HepG2 (cell line): ENCODE results near the gene EPN2. TPM values are rescaled to one million over a fixed set of nuclear protein-coding genes. Genes with fewer than 3 reads are reported as not detected.

ENCODE experiments used
- ARNT2 ChIP-seq: sonication (generic); formaldehyde crosslinking; IDR thresholded peaks from 2 replicates; pipeline ENCODE4 v1.8.0; 2022; ENCODE audit warnings: mild to moderate bottlenecking, low read depth, missing genetic modification reagents, moderate library complexity
- CHCHD3 ChIP-seq: sonication (generic); formaldehyde crosslinking; IDR thresholded peaks from 2 replicates; pipeline ENCODE4 v1.8.0; 2022; ENCODE audit warnings: mild to moderate bottlenecking, missing genetic modification reagents, moderate library complexity
- GABPA ChIP-seq, 2 experiments: IDR thresholded peaks; 2 replicates each; pipeline ENCODE4 v1.6.1; 2011 to 2016; ENCODE audit warnings: low read depth in 2 of 2, low read length in 1 of 2, missing biosample characterization in 1 of 2, missing genetic modification characterization in 1 of 2
- JUND ChIP-seq: sonication (generic); formaldehyde crosslinking; IDR thresholded peaks from 2 replicates; pipeline ENCODE4 v1.8.0; 2022; ENCODE audit warnings: mild to moderate bottlenecking, missing genetic modification reagents
- MYNN ChIP-seq: sonication (generic); formaldehyde crosslinking; IDR thresholded peaks from 2 replicates; pipeline ENCODE4 v1.4.0; 2020; ENCODE audit warnings: mild to moderate bottlenecking, low read depth, missing genetic modification reagents
- PREB ChIP-seq: sonication (generic); formaldehyde crosslinking; IDR thresholded peaks from 2 replicates; pipeline ENCODE4 v1.4.0; 2020; ENCODE audit warnings: missing genetic modification reagents
- SMARCE1 ChIP-seq: fragments of 450-650 bp; IDR thresholded peaks from 2 replicates; pipeline ENCODE4 v1.6.1; 2017; ENCODE audit warnings: borderline replicate concordance
- SRSF4 ChIP-seq: fragments of 200-400 bp; formaldehyde crosslinking; IDR thresholded peaks from one replicate; pipeline ENCODE4 v1.6.1; 2018; ENCODE audit warnings: mild to moderate bottlenecking, low read depth, low read length, moderate library complexity; ENCODE audit not compliant: poor library complexity, severe bottlenecking
- TARDBP ChIP-seq: sonication (generic); formaldehyde crosslinking; IDR thresholded peaks from 2 replicates; pipeline ENCODE4 v1.8.0; 2022; ENCODE audit warnings: mild to moderate bottlenecking, missing genetic modification reagents
- ZBTB20 ChIP-seq: sonication (generic); formaldehyde crosslinking; IDR thresholded peaks from 2 replicates; pipeline ENCODE4 v1.8.1; 2023; ENCODE audit warnings: missing genetic modification reagents, low read depth, mild to moderate bottlenecking, borderline replicate concordance
- ZNF232 ChIP-seq: sonication (generic); formaldehyde crosslinking; IDR thresholded peaks from 2 replicates; pipeline ENCODE4 v1.4.0; 2020; ENCODE audit warnings: missing genetic modification reagents, borderline replicate concordance
- ZNF30 ChIP-seq: sonication (generic); formaldehyde crosslinking; IDR thresholded peaks from 2 replicates; pipeline ENCODE4 v1.5.0; 2020; ENCODE audit warnings: mild to moderate bottlenecking, missing genetic modification reagents
- ZNF430 ChIP-seq: sonication (generic); formaldehyde crosslinking; IDR thresholded peaks from 2 replicates; pipeline ENCODE4 v1.9.0; 2021; ENCODE audit warnings: mild to moderate bottlenecking, missing genetic modification reagents
- ZNF496 ChIP-seq: sonication (generic); formaldehyde crosslinking; IDR thresholded peaks from 2 replicates; pipeline ENCODE4 v1.8.1; 2023; ENCODE audit warnings: mild to moderate bottlenecking, moderate library complexity, missing genetic modification reagents; ENCODE audit not compliant: insufficient replicate concordance
- ZNF569 ChIP-seq: sonication (generic); formaldehyde crosslinking; IDR thresholded peaks from 2 replicates; pipeline ENCODE4 v1.5.0; 2020; ENCODE audit warnings: mild to moderate bottlenecking, missing genetic modification reagents, moderate library complexity, borderline replicate concordance
- ZNF614 ChIP-seq: IDR thresholded peaks from 2 replicates; pipeline ENCODE4 v1.6.1; 2018; ENCODE audit warnings: missing biosample characterization, missing genetic modification reagents, inconsistent platforms, borderline replicate concordance
- ZNF674 ChIP-seq: sonication (generic); formaldehyde crosslinking; IDR thresholded peaks from 2 replicates; pipeline ENCODE4 v1.5.0; 2020; ENCODE audit warnings: low read depth, mild to moderate bottlenecking, missing genetic modification reagents
- polyA plus RNA-seq, 8 experiments: library from polyadenylated mRNA; depleted of rRNA in 3 of 8; stranded (reverse) in 7 of 8; unstranded in 1 of 8; fragments of >200 nt; fragmentation: Illumina TruSeq in 4 of 8; extraction: Trizol in 4 of 8; gene quantifications; 2 replicates each; pipeline versions ENCODE4 v1.2.1 to v1.2.3, GENCODE V29; 2011 to 2016; ENCODE audit warnings: low read depth in 4 of 8, missing spikeins in 1 of 8, mixed read lengths in 1 of 8; ENCODE audit not compliant: insufficient read depth in 1 of 8
- total RNA-seq, 5 experiments: library from RNA; depleted of rRNA; stranded (reverse); fragments of >200 nt; fragmentation: Illumina TruSeq; extraction: Trizol; gene quantifications; 2 replicates each; pipeline ENCODE4 v1.2.3, GENCODE V29; 2016; ENCODE audit warnings: low read depth in 1 of 5
- TF ChIP-seq, protein P1 (sequence below): sonication (generic); formaldehyde crosslinking; IDR thresholded peaks from 2 replicates; pipeline ENCODE4 v1.4.0; 2020; ENCODE audit warnings: missing genetic modification reagents, mild to moderate bottlenecking, borderline replicate concordance
- TF ChIP-seq, protein P2 (sequence below): sonication (generic); formaldehyde crosslinking; IDR thresholded peaks from 2 replicates; pipeline ENCODE4 v1.4.0; 2020; ENCODE audit warnings: mild to moderate bottlenecking, missing genetic modification reagents
- TF ChIP-seq, protein P3 (sequence below): sonication (generic); formaldehyde crosslinking; IDR thresholded peaks from 2 replicates; pipeline ENCODE4 v1.4.0; 2020; ENCODE audit warnings: missing genetic modification reagents, borderline replicate concordance

EPN2 gene
- total and polyA plus RNA-seq, 2 of the 13 experiments (the other 11 are each of a cell fraction or from before 2014, with no cell fraction given), result 7.8 to 19.2 TPM

- TF ChIP-seq, protein P1, sequence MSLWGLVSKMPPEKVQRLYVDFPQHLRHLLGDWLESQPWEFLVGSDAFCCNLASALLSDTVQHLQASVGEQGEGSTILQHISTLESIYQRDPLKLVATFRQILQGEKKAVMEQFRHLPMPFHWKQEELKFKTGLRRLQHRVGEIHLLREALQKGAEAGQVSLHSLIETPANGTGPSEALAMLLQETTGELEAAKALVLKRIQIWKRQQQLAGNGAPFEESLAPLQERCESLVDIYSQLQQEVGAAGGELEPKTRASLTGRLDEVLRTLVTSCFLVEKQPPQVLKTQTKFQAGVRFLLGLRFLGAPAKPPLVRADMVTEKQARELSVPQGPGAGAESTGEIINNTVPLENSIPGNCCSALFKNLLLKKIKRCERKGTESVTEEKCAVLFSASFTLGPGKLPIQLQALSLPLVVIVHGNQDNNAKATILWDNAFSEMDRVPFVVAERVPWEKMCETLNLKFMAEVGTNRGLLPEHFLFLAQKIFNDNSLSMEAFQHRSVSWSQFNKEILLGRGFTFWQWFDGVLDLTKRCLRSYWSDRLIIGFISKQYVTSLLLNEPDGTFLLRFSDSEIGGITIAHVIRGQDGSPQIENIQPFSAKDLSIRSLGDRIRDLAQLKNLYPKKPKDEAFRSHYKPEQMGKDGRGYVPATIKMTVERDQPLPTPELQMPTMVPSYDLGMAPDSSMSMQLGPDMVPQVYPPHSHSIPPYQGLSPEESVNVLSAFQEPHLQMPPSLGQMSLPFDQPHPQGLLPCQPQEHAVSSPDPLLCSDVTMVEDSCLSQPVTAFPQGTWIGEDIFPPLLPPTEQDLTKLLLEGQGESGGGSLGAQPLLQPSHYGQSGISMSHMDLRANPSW (CRISPR knock-in tag), result no peak
- TF ChIP-seq ZNF430 (CRISPR knock-in tag), result peak; percentile 40
- no peak for TF ChIP-seq CHCHD3
- TF ChIP-seq, protein P2, sequence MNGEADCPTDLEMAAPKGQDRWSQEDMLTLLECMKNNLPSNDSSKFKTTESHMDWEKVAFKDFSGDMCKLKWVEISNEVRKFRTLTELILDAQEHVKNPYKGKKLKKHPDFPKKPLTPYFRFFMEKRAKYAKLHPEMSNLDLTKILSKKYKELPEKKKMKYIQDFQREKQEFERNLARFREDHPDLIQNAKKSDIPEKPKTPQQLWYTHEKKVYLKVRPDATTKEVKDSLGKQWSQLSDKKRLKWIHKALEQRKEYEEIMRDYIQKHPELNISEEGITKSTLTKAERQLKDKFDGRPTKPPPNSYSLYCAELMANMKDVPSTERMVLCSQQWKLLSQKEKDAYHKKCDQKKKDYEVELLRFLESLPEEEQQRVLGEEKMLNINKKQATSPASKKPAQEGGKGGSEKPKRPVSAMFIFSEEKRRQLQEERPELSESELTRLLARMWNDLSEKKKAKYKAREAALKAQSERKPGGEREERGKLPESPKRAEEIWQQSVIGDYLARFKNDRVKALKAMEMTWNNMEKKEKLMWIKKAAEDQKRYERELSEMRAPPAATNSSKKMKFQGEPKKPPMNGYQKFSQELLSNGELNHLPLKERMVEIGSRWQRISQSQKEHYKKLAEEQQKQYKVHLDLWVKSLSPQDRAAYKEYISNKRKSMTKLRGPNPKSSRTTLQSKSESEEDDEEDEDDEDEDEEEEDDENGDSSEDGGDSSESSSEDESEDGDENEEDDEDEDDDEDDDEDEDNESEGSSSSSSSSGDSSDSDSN (CRISPR knock-in tag), result peak; percentile 73
- no peak for TF ChIP-seq SRSF4
- no peak; the same call in 1 of the 2 replicates for TF ChIP-seq MYNN (CRISPR knock-in tag)
- no peak; the same call in none of the 2 replicates for TF ChIP-seq ZBTB20 (CRISPR knock-in tag)
- TF ChIP-seq ZNF674, result no peak
- no peak for TF ChIP-seq ZNF614 (CRISPR knock-in tag)
- peak; percentile 58; the same call in 1 of the 2 replicates for TF ChIP-seq ARNT2 (CRISPR knock-in tag)
- no peak; the same call in 1 of the 2 replicates for TF ChIP-seq TARDBP (CRISPR knock-in tag)
- TF ChIP-seq PREB (CRISPR knock-in tag), result no peak
- peak; percentile 50; the same call in 1 of the 2 replicates for TF ChIP-seq JUND
- no peak for TF ChIP-seq GABPA (IDR thresholded peaks at IDR 0.05; ENCODE audit: low read depth, low read length)
- TF ChIP-seq GABPA (CRISPR knock-in tag; IDR thresholded peaks at IDR 0.05; ENCODE audit: low read depth), result no peak
- no peak for TF ChIP-seq SMARCE1
- TF ChIP-seq, protein P3, sequence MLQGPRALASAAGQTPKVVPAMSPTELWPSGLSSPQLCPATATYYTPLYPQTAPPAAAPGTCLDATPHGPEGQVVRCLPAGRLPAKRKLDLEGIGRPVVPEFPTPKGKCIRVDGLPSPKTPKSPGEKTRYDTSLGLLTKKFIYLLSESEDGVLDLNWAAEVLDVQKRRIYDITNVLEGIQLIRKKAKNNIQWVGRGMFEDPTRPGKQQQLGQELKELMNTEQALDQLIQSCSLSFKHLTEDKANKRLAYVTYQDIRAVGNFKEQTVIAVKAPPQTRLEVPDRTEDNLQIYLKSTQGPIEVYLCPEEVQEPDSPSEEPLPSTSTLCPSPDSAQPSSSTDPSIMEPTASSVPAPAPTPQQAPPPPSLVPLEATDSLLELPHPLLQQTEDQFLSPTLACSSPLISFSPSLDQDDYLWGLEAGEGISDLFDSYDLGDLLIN (CRISPR knock-in tag), result no peak
- TF ChIP-seq ZNF30, result no peak
- no peak for TF ChIP-seq ZNF569 (CRISPR knock-in tag)
- no peak for TF ChIP-seq ZNF496 (CRISPR knock-in tag)
- TF ChIP-seq ZNF232 (CRISPR knock-in tag), result peak; percentile 84; the same call in 1 of the 2 replicates
These were observed 101.1 kb downstream of the EPN2 start (continued) for GRCh38 chr17:19338031-19338990.
